IMR-90 (cell line): ENCODE results near the gene DUSP14. TPM values are rescaled to one million over a fixed set of nuclear protein-coding genes. Genes with fewer than 3 reads are reported as not detected.

Source experiments
- ATAC-seq: fragments of 200-7000 bp; cut with Tn5 transposase; 2 replicates; pipeline ENCODE4 v1.9.1; 2020; ENCODE audit warnings: low read depth, mild to moderate bottlenecking, moderate library complexity
- Bru-seq: library from RNA; stranded (reverse); fragments of 400-500 nt; gene quantifications from one replicate; lab custom pipeline; 2021; lab: Mats Ljungman, UMichigan
- BruChase-seq, 2 experiments: library from RNA; stranded (reverse); fragments of 400-500 nt; gene quantifications; one replicate each; lab custom pipeline; 2021; lab: Mats Ljungman, UMichigan
- BruUV-seq: library from RNA; stranded (reverse); fragments of 400-500 nt; replicated peaks from 2 replicates; lab custom pipeline; 2021; lab: Mats Ljungman, UMichigan
- CTCF ChIA-PET: fragments of 300-600 bp; formaldehyde crosslinking; extraction: SDS; loops from one replicate; lab custom pipeline; 2021; ENCODE audit warnings: antibody characterized with exemption; lab: Yijun Ruan, JAX
- POLR2A ChIA-PET: fragments of 300-600 bp; sonication (Branson Sonifier 250); formaldehyde crosslinking; loops from one replicate; lab custom pipeline; 2022; ENCODE audit warnings: antibody characterized with exemption; ENCODE audit not compliant: unreplicated experiment; lab: Charles Lee
- DNase-seq: peaks from one replicate; pipeline ENCODE4 v3.0.0; 2013
- H2AFZ ChIP-seq: replicated peaks from 2 replicates; pipeline ENCODE3; 2013; ENCODE audit warnings: low read length, mild to moderate bottlenecking; ENCODE audit not compliant: poor library complexity
- H2AK5ac ChIP-seq: 2 replicates; pipeline ENCODE4 v1.6.1; 2013; ENCODE audit warnings: low read depth, low read length, inconsistent platforms
- H2AK9ac ChIP-seq: replicated peaks from 2 replicates; pipeline ENCODE3; 2013; ENCODE audit warnings: mild to moderate bottlenecking, low read depth, low read length, moderate library complexity; ENCODE audit not compliant: poor library complexity
- H2BK120ac ChIP-seq: 2 replicates; pipeline ENCODE4 v1.6.1; 2013; ENCODE audit warnings: low read depth, low read length, inconsistent platforms
- H2BK15ac ChIP-seq: 3 replicates; pipeline ENCODE4 v1.6.1; 2013; ENCODE audit warnings: low read depth, low read length, inconsistent platforms
- H2BK20ac ChIP-seq: 2 replicates; pipeline ENCODE4 v1.6.1; 2013; ENCODE audit warnings: low read depth, mild to moderate bottlenecking, inconsistent platforms, low read length, moderate library complexity
- H2BK5ac ChIP-seq: 2 replicates; pipeline ENCODE4 v1.6.1; 2013; ENCODE audit warnings: mild to moderate bottlenecking, low read depth, low read length, inconsistent platforms; ENCODE audit not compliant: poor library complexity, severe bottlenecking
- H3K14ac ChIP-seq: replicated peaks from 2 replicates; pipeline ENCODE4 v1.6.1; 2013; ENCODE audit warnings: low read depth, low read length, inconsistent platforms
- H3K18ac ChIP-seq: 2 replicates; pipeline ENCODE4 v1.6.1; 2013; ENCODE audit warnings: low read depth, low read length, control low read depth
- H3K23ac ChIP-seq: 2 replicates; pipeline ENCODE4 v1.6.1; 2013; ENCODE audit warnings: low read depth, low read length, inconsistent platforms
- H3K27ac ChIP-seq: 2 replicates; pipeline ENCODE4 v1.5.1; 2013; ENCODE audit warnings: mild to moderate bottlenecking, control low read depth, low read length; ENCODE audit not compliant: insufficient read depth
- H3K27me3 ChIP-seq: 2 replicates; pipeline ENCODE4 v1.6.1; 2013; ENCODE audit warnings: low read length; ENCODE audit not compliant: control insufficient read depth, insufficient read depth
- H3K36me3 ChIP-seq: 2 replicates; pipeline ENCODE4 v1.6.1; 2013; ENCODE audit warnings: low read length, mixed read lengths; ENCODE audit not compliant: control insufficient read depth, insufficient read depth
- H3K4ac ChIP-seq: 2 replicates; pipeline ENCODE4 v1.6.1; 2013; ENCODE audit warnings: low read depth, low read length, inconsistent platforms
- H3K4me1 ChIP-seq: 2 replicates; pipeline ENCODE4 v1.6.1; 2013; ENCODE audit warnings: low read length, mixed read lengths; ENCODE audit not compliant: control insufficient read depth, insufficient read depth
- H3K4me2 ChIP-seq: 2 replicates; pipeline ENCODE4 v1.6.1; 2013; ENCODE audit warnings: low read depth, mild to moderate bottlenecking, control low read depth, low read length, moderate library complexity
- H3K4me3 ChIP-seq: 2 replicates; pipeline ENCODE4 v1.5.1; 2013; ENCODE audit warnings: low read depth, mild to moderate bottlenecking, control low read depth, low read length, moderate library complexity; ENCODE audit not compliant: insufficient read depth
- H3K56ac ChIP-seq: 2 replicates; pipeline ENCODE4 v1.6.1; 2013; ENCODE audit warnings: low read length, inconsistent platforms; ENCODE audit not compliant: insufficient read depth; ENCODE audit errors: extremely low read depth
- H3K79me1 ChIP-seq, 2 experiments: 2 replicates each; pipeline ENCODE4 v1.6.1; 2013; ENCODE audit warnings: low read length in 2 of 2, inconsistent platforms in 1 of 2, low read depth in 1 of 2
- H3K9ac ChIP-seq: 2 replicates; pipeline ENCODE4 v1.6.1; 2013; ENCODE audit warnings: low read depth, low read length, control low read depth
- H3K9me1 ChIP-seq: 2 replicates; pipeline ENCODE4 v1.6.1; 2013; ENCODE audit warnings: low read length, inconsistent platforms; ENCODE audit not compliant: insufficient read depth
- H3K9me3 ChIP-seq: 2 replicates; pipeline ENCODE4 v1.6.1; 2013; ENCODE audit warnings: low read length; ENCODE audit not compliant: control insufficient read depth, insufficient read depth
- H4K20me1 ChIP-seq: 2 replicates; pipeline ENCODE4 v1.6.1; 2013; ENCODE audit warnings: low read length, inconsistent platforms; ENCODE audit not compliant: insufficient read depth
- H4K5ac ChIP-seq: 2 replicates; pipeline ENCODE4 v1.6.1; 2013; ENCODE audit warnings: mild to moderate bottlenecking, low read depth, low read length, control low read depth
- H4K8ac ChIP-seq, 2 experiments: 2 replicates each; pipeline ENCODE4 v1.6.1; 2013; ENCODE audit warnings: low read depth in 2 of 2, low read length in 2 of 2, control low read depth in 1 of 2, inconsistent platforms in 1 of 2
- H4K91ac ChIP-seq: 2 replicates; pipeline ENCODE4 v1.6.1; 2013; ENCODE audit warnings: low read depth, low read length, inconsistent platforms; ENCODE audit not compliant: insufficient read depth
- CEBPB ChIP-seq: IDR thresholded peaks from 2 replicates; pipeline ENCODE4 v1.6.1; 2012; ENCODE audit warnings: low read depth, low read length, improper control_type of control experiment
- CHD1 ChIP-seq: IDR thresholded peaks from 2 replicates; pipeline ENCODE4 v1.6.1; 2012; ENCODE audit warnings: low read depth, low read length, improper control_type of control experiment
- FOS ChIP-seq: fragments of 150-350 bp; IDR thresholded peaks from 2 replicates; pipeline ENCODE4 v1.6.1; 2016; ENCODE audit warnings: low read depth, low read length
- MAFK ChIP-seq: IDR thresholded peaks from 2 replicates; pipeline ENCODE4 v1.6.1; 2012; ENCODE audit warnings: low read depth, low read length, improper control_type of control experiment
- MAZ ChIP-seq: IDR thresholded peaks from 2 replicates; pipeline ENCODE4 v1.6.1; 2012; ENCODE audit warnings: low read depth, mild to moderate bottlenecking, low read length, improper control_type of control experiment, moderate library complexity, borderline replicate concordance
- MXI1 ChIP-seq: IDR thresholded peaks from 2 replicates; pipeline ENCODE4 v1.6.1; 2012; ENCODE audit warnings: low read depth, mild to moderate bottlenecking, low read length, moderate library complexity, borderline replicate concordance
- NFE2L2 ChIP-seq: fragments of 150-350 bp; IDR thresholded peaks from 2 replicates; pipeline ENCODE4 v1.6.1; 2016; ENCODE audit warnings: low read depth, mild to moderate bottlenecking, low read length
- POLR2A ChIP-seq: IDR thresholded peaks from 2 replicates; pipeline ENCODE4 v1.6.1; 2012; ENCODE audit warnings: mild to moderate bottlenecking, low read depth, low read length
- RAD21 ChIP-seq: IDR thresholded peaks from 2 replicates; pipeline ENCODE4 v1.6.1; 2012; ENCODE audit warnings: low read length, improper control_type of control experiment
- SMC3 ChIP-seq: fragments of 150-350 bp; IDR thresholded peaks from 2 replicates; pipeline ENCODE4 v1.6.1; 2016; ENCODE audit warnings: low read depth, mild to moderate bottlenecking, antibody characterized with exemption, low read length, moderate library complexity
- WGBS, 2 experiments: methylation state at CpG; one replicate each; pipeline versions ENCODE4 v1.1.5 to v1.1.7; 2013; ENCODE audit warnings: missing lambda C conversion rate in 2 of 2; ENCODE audit not compliant: insufficient read length in 1 of 2; ENCODE audit errors: extremely low coverage in 2 of 2; 5-methylcytosine and 5-hydroxymethylcytosine counted together
- dilution Hi-C: fragments of 300-500 bp; cut with HindIII; formaldehyde crosslinking; loops from one replicate; pipeline ENCODE4 v1.14.3; 2018; ENCODE audit warnings: low sequenced_read_pairs; ENCODE audit not compliant: unreplicated experiment
- in situ Hi-C: fragments of 300-500 bp; cut with MboI; formaldehyde crosslinking; loops from 3 replicates; pipeline ENCODE4 v1.14.3; 2019; ENCODE audit warnings: low sequenced_read_pairs, inconsistent platforms, mixed read lengths
- intact Hi-C: fragments of 100-400 bp; cut with micrococcal nuclease; formaldehyde crosslinking; loops from 2 replicates; pipeline ENCODE4 v1.10.0; 2022
- long read RNA-seq: library from polyadenylated mRNA; unstranded; transcript quantifications from one replicate; pipeline ENCODE4 v2.0.0, GENCODE V29; 2021; ENCODE audit not compliant: unreplicated experiment
- polyA plus RNA-seq, 3 experiments: library from polyadenylated mRNA; depleted of rRNA; stranded (reverse); fragments of >200 nt; gene quantifications; 2 replicates each; pipeline ENCODE4 v1.2.3, GENCODE V29; 2012; ENCODE audit warnings: low replicate concordance in 1 of 3
- total RNA-seq: library from RNA; depleted of rRNA; stranded (reverse); fragments of >200 nt; gene quantifications from 2 replicates; pipeline ENCODE4 v1.2.3, GENCODE V29; 2012; rRNA removed
- TF ChIP-seq, protein P1 (sequence below): conservative IDR thresholded peaks from 2 replicates; pipeline ENCODE4 v1.5.1; 2012; ENCODE audit warnings: mild to moderate bottlenecking, low read depth, low read length, improper control_type of control experiment
- TF ChIP-seq, protein P2 (sequence below): fragments of 150-350 bp; IDR thresholded peaks from 2 replicates; pipeline ENCODE4 v1.6.1; 2017; ENCODE audit warnings: mild to moderate bottlenecking, antibody characterized with exemption, low read length, low read depth

The DUSP14 gene
- total RNA-seq (97.5 and 102 TPM in 2 replicates), polyA plus RNA-seq (2012; rRNA removed) (126 and 127 TPM in 2 replicates), Bru-seq, nascent RNA (percentile 92 among the genes with signal in this experiment), BruChase-seq, experiment 1, labeled RNA remaining after a 6-hour chase (percentile 83 among the genes with signal in this experiment), BruChase-seq, experiment 2, labeled RNA remaining after a 2-hour chase (percentile 77 among the genes with signal in this experiment)
- polyA plus RNA-seq (2012; cell fraction: cytosol; rRNA removed), result 93.8 and 139 TPM in 2 replicates
- polyA plus RNA-seq (2012; cell fraction: nucleus; rRNA removed; ENCODE audit: low replicate concordance), result 88.2 and 107 TPM in 2 replicates
- long read RNA-seq, transcript DUSP14-206 (3 exons, 1,537 nt), result major isoform, 81 of 90 reads
- long read RNA-seq, partial matches to known transcripts, result 6 of 90 reads
- long read RNA-seq, other reads (novel, unspliced or antisense), result 0 of 90 reads

GRCh38 chr17:37489197-37490001 is at the start of gene DUSP14:
DUSP14 (plus strand) TSS chr17:37489891; CDS start chr17:37512273, 22,382 bp downstream.
- H3K36me3 ChIP-seq, result no peaks in the 10 kb centered on the region
- dilution Hi-C loops, result no loop called here
- peak within 1 kb of the TSS; percentile 95 for H4K91ac ChIP-seq
- peak within 1 kb of the TSS; percentile 93 for H3K9ac ChIP-seq
- H3K79me1 ChIP-seq, result peaks cover 0 to 43% of the 10 kb centered on the region in 2 experiments; a peak in 2 of 4 replicates
- H2AK5ac ChIP-seq, result peak within 1 kb of the TSS; percentile 96
- H3K23ac ChIP-seq, result peak within 1 kb of the TSS; percentile 95
- H2BK120ac ChIP-seq, result peak within 1 kb of the TSS; percentile 94
- H4K8ac ChIP-seq, result peak within 1 kb of the TSS; percentile 50 to 58; a peak in 3 of 4 replicates
- no peak for TF ChIP-seq CEBPB
- TF ChIP-seq, protein P1, sequence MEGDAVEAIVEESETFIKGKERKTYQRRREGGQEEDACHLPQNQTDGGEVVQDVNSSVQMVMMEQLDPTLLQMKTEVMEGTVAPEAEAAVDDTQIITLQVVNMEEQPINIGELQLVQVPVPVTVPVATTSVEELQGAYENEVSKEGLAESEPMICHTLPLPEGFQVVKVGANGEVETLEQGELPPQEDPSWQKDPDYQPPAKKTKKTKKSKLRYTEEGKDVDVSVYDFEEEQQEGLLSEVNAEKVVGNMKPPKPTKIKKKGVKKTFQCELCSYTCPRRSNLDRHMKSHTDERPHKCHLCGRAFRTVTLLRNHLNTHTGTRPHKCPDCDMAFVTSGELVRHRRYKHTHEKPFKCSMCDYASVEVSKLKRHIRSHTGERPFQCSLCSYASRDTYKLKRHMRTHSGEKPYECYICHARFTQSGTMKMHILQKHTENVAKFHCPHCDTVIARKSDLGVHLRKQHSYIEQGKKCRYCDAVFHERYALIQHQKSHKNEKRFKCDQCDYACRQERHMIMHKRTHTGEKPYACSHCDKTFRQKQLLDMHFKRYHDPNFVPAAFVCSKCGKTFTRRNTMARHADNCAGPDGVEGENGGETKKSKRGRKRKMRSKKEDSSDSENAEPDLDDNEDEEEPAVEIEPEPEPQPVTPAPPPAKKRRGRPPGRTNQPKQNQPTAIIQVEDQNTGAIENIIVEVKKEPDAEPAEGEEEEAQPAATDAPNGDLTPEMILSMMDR, result no peak
- TF ChIP-seq RAD21, result no peak
- TF ChIP-seq CHD1, result no peak; the same call in 1 of the 2 replicates
- no peak for TF ChIP-seq FOS
- TF ChIP-seq MXI1, result peak; percentile 56; the same call in 1 of the 2 replicates
- no peak for TF ChIP-seq SMC3
- TF ChIP-seq MAFK, result no peak
- peak; percentile 78 for TF ChIP-seq POLR2A
- TF ChIP-seq, protein P2, sequence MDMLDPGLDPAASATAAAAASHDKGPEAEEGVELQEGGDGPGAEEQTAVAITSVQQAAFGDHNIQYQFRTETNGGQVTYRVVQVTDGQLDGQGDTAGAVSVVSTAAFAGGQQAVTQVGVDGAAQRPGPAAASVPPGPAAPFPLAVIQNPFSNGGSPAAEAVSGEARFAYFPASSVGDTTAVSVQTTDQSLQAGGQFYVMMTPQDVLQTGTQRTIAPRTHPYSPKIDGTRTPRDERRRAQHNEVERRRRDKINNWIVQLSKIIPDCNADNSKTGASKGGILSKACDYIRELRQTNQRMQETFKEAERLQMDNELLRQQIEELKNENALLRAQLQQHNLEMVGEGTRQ, result no peak
- TF ChIP-seq MAZ, result peak; percentile 94
- 0 out of 2 replicates have a peak, but pooled peaks have one; percentile 0 for TF ChIP-seq NFE2L2
- H2BK5ac ChIP-seq, result peak within 1 kb of the TSS; percentile 97
- ChIA-PET POLR2A (interaction anchor here (0.6 kb wide), 2 partner anchors 9 to 12 kb away, joined by 3 read pairs; no protein-coding TSS in a partner anchor), CTCF (no interaction called here)
- H3K4me3 ChIP-seq, result peak within 1 kb of the TSS; percentile 95
- peaks cover 38% of the 10 kb centered on the region for H4K20me1 ChIP-seq
- peak within 1 kb of the TSS; percentile 88 for H4K5ac ChIP-seq
- H3K27ac ChIP-seq, result peak within 1 kb of the TSS; percentile 94
- H2BK20ac ChIP-seq, result peak within 1 kb of the TSS; percentile 49
- H3K9me1 ChIP-seq, result peaks cover 6% of the 10 kb centered on the region; the same call in 1 of the 2 replicates
- H3K27me3 ChIP-seq, result no peaks in the 10 kb centered on the region
- WGBS, 2 experiments, result 1% methylated on average over 18 of the region's 100 CpGs; no CpG with 5 or more reads in 1 of the 2 experiments
- peak; percentile 69 for ATAC-seq
- peak within 1 kb of the TSS; percentile 84 for H3K18ac ChIP-seq
- peak within 1 kb of the TSS; percentile 99 for H2AK9ac ChIP-seq
- BruUV-seq, result no TSS peak
- peak within 1 kb of the TSS; percentile 92 for H3K56ac ChIP-seq
- H3K9me3 ChIP-seq, result no peaks in the 10 kb centered on the region
- peaks cover 11% of the 10 kb centered on the region for H3K4me1 ChIP-seq
- H3K14ac ChIP-seq, result peak within 1 kb of the TSS; percentile 97
- peak within 1 kb of the TSS; percentile 84 for H3K4me2 ChIP-seq
- peak; percentile 77 for DNase-seq
- H3K4ac ChIP-seq, result peak within 1 kb of the TSS; percentile 94
- H2AFZ ChIP-seq, result peak within 1 kb of the TSS; percentile 94
- intact Hi-C loops, result loop anchor here (2.0 to 5.0 kb wide), 4 partner anchors 42 to 887 kb away; partner anchors contain the start of genes ACACA, MRM1 and TADA2A
- in situ Hi-C loops, result no loop called here
- H2BK15ac ChIP-seq, result peak within 1 kb of the TSS; percentile 79; the same call in 2 of the 3 replicates
